ENCODE data around the gene HLCS.

HLCS gene

GRCh38 chr21:36750576-36750959 lies 215.9 kb downstream of the HLCS start:
- no peaks in the 10 kb centered on the region for H3K9me3 Mint-ChIP-seq
- peaks cover 34% of the 10 kb centered on the region for H3K36me3 Mint-ChIP-seq (ENCODE audit: low read depth)
- no peak overlapping the region for H3K27ac Mint-ChIP-seq
- peaks cover 26% of the 10 kb centered on the region for H3K27me3 Mint-ChIP-seq
- peaks cover 15% of the 10 kb centered on the region for H3K4me1 Mint-ChIP-seq (ENCODE audit: low read depth)
- H3K4me3 Mint-ChIP-seq, result no peak overlapping the region

DNA sequence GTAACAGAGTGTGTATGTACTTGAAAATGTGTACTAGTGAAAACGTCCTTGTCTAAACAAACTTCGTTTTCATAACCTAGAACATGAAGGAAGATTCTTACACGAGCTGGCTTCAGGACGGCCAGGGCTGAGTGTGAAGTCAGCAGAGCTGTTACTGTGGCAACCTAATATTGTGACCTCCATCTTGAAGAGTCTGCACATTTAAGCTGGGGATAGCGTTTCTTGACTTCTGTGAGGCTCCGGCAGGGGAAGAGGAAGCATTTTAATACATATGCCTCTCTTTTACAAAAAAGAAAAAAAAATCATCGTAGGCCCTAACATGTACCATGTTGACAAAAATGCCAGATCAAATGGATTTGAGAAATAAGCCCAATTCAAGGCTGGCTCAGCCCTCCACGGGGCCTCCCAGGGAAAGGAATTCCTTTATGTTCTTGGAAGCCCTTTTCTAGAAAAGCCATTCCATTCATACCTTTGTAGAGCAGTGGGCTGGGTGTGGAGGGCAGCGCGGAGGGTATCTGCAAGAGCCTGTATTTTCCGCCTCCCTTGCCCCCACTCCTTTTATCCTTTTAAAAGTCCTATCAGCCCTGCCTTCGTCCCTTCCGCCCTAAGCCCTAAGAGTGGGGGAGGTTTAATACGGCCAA lies 216.4 kb downstream of the HLCS start:
- H3K36me3 Mint-ChIP-seq (ENCODE audit: low read depth), result peaks cover 31% of the 10 kb centered on the region
- peaks cover 15% of the 10 kb centered on the region for H3K4me1 Mint-ChIP-seq (ENCODE audit: low read depth)
- no peaks in the 10 kb centered on the region for H3K9me3 Mint-ChIP-seq
- H3K27ac Mint-ChIP-seq, result no peak overlapping the region
- peaks cover 29% of the 10 kb centered on the region for H3K27me3 Mint-ChIP-seq
- no peak overlapping the region for H3K4me3 Mint-ChIP-seq

DNA sequence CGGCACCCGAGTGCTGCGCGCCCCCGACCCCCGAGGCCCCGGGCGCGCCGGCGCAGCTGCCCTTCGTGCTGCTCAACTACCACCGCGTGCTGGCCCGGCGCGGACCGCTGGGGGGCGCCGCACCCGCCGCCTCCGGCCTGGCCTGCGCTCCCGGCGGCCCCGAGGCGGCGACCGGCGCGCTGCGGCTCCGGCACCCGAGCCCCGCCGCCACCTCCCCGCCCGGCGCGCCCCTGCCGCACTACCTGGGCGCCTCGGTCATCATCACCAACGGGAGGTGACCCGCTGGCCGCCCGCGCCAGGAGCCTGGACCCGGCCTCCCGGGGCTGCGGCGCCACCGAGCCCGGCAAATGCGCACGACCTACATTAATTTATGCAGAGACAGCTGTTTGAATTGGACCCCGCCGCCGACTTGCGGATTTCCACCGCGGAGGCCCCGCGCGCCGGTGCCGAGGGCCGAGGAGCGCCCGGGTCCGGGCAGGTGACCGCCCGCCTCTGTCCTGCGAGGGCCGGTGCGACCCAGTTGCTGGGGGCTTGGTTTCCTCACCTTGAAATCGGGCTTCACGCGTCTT lies 218.6 kb downstream of the HLCS start:
- no peaks in the 10 kb centered on the region for H3K9me3 Mint-ChIP-seq
- H3K36me3 Mint-ChIP-seq (ENCODE audit: low read depth), result peaks cover 12% of the 10 kb centered on the region
- H3K27me3 Mint-ChIP-seq, result peaks cover 33% of the 10 kb centered on the region
- peak overlapping the region; percentile 71 for H3K4me3 Mint-ChIP-seq
- no peak overlapping the region for H3K27ac Mint-ChIP-seq
- H3K4me1 Mint-ChIP-seq (ENCODE audit: low read depth), result peaks cover 15% of the 10 kb centered on the region

- peaks cover 15% of the 10 kb centered on the region for H3K4me1 Mint-ChIP-seq (ENCODE audit: low read depth)
- H3K36me3 Mint-ChIP-seq (ENCODE audit: low read depth), result peaks cover 12% of the 10 kb centered on the region
- peaks cover 33% of the 10 kb centered on the region for H3K27me3 Mint-ChIP-seq
- no peaks in the 10 kb centered on the region for H3K9me3 Mint-ChIP-seq
- no peak overlapping the region for H3K27ac Mint-ChIP-seq
- peak overlapping the region; percentile 67 for H3K4me3 Mint-ChIP-seq
These were observed 219.2 kb downstream of the HLCS start for GRCh38 chr21:36747041-36747814.

GRCh38 chr21:36745459-36745858 lies 221.0 kb downstream of the HLCS start:
- Mint-ChIP-seq H3K9me3 (no peaks in the 10 kb centered on the region), H3K4me1 (ENCODE audit: low read depth) (peaks cover 15% of the 10 kb centered on the region), H3K27me3 (peaks cover 33% of the 10 kb centered on the region), H3K27ac (no peak overlapping the region), H3K36me3 (ENCODE audit: low read depth) (peaks cover 12% of the 10 kb centered on the region), H3K4me3 (no peak overlapping the region)

DNA sequence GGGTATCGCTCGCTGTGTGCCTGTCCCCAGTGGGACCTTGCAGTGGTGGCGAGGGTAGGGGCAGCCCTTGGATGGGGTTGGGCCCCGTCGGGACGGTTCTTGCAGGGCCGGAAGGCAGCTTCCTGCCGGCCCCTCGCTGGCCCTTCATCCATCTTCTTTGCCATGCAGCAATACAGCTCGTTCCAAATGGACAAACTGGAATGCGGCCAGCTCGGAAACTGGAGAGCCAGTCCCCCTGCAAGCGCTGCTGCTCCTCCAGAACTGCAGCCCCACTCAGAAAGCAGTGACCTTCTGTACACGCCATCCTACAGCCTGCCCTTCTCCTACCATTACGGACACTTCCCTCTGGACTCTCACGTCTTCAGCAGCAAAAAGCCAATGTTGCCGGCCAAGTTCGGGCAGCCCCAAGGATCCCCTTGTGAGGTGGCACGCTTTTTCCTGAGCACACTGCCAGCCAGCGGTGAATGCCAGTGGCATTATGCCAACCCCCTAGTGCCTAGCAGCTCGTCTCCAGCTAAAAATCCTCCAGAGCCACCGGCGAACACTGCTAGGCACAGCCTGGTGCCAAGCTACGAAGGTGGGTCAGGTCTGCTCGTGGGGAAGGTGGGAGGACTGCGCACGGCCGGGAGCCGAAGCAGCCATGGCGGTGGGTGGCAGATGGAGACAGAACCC lies 221.8 kb downstream of the HLCS start:
- peaks cover 33% of the 10 kb centered on the region for H3K27me3 Mint-ChIP-seq
- no peaks in the 10 kb centered on the region for H3K9me3 Mint-ChIP-seq
- H3K4me3 Mint-ChIP-seq, result no peak overlapping the region
- peaks cover 7% of the 10 kb centered on the region for H3K36me3 Mint-ChIP-seq (ENCODE audit: low read depth)
- no peak overlapping the region for H3K27ac Mint-ChIP-seq
- peaks cover 15% of the 10 kb centered on the region for H3K4me1 Mint-ChIP-seq (ENCODE audit: low read depth)

GRCh38 chr21:36744190-36744559 lies 222.3 kb downstream of the HLCS start:
- no peak overlapping the region for H3K4me3 Mint-ChIP-seq
- no peak overlapping the region for H3K27ac Mint-ChIP-seq
- peaks cover 15% of the 10 kb centered on the region for H3K4me1 Mint-ChIP-seq (ENCODE audit: low read depth)
- H3K36me3 Mint-ChIP-seq (ENCODE audit: low read depth), result peaks cover 7% of the 10 kb centered on the region
- H3K27me3 Mint-ChIP-seq, result peaks cover 30% of the 10 kb centered on the region
- H3K9me3 Mint-ChIP-seq, result no peaks in the 10 kb centered on the region

- peaks cover 22% of the 10 kb centered on the region for H3K27me3 Mint-ChIP-seq
These were observed 223.0 kb downstream of the HLCS start for GRCh38 chr21:36743446-36743845.

DNA sequence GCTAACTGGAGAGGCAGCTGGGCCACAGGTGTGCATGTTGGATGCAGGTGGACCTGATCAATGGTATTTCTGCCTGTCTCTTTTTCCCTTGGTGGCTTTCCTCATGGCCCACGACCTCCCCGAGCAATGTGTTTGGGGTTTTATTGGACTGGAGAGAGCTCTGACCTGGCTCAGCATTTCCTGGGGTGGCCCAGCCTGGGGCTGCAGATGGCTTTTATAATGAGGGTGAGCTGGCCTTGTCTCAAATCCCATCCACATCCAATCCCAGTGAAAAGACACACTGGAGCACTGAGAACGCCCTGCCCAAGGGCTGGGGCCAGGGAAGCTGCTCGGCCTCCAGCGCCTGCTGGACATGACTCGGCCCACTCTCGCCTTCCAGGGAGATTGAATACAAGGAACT lies 223.5 kb downstream of the HLCS start:
- no peaks in the 10 kb centered on the region for H3K9me3 Mint-ChIP-seq
- peaks cover 9% of the 10 kb centered on the region for H3K4me1 Mint-ChIP-seq (ENCODE audit: low read depth)
- no peaks in the 10 kb centered on the region for H3K36me3 Mint-ChIP-seq (ENCODE audit: low read depth)
- H3K27me3 Mint-ChIP-seq, result peaks cover 19% of the 10 kb centered on the region
- H3K4me3 Mint-ChIP-seq, result no peak overlapping the region
- no peak overlapping the region for H3K27ac Mint-ChIP-seq

More at GRCh38 chr21:36743446-36743845, 223.0 kb downstream of the HLCS start:
- peaks cover 12% of the 10 kb centered on the region for H3K4me1 Mint-ChIP-seq (ENCODE audit: low read depth)
- peaks cover 2% of the 10 kb centered on the region for H3K36me3 Mint-ChIP-seq (ENCODE audit: low read depth)
- no peak overlapping the region for H3K4me3 Mint-ChIP-seq
- no peak overlapping the region for H3K27ac Mint-ChIP-seq
- H3K9me3 Mint-ChIP-seq, result no peaks in the 10 kb centered on the region

DNA sequence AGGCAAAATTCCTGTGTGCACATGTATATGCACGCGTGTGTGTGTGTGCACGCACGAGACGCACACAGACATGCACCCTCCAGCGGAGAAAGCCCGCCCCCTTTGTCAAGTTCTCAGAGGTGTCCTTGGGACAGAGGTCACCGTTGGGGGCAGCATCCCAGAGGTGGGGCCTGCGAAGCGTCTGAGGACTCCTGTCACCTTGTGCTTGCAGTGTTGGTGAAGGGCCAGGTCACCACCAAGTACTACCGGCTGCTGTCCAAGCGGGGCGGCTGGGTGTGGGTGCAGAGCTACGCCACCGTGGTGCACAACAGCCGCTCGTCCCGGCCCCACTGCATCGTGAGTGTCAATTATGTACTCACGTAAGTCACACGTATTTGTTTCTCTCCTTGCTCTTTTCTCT lies 225.0 kb downstream of the HLCS start:
- no peak overlapping the region for H3K4me3 Mint-ChIP-seq
- peaks cover 14% of the 10 kb centered on the region for H3K27me3 Mint-ChIP-seq
- no peaks in the 10 kb centered on the region for H3K36me3 Mint-ChIP-seq (ENCODE audit: low read depth)
- no peak overlapping the region for H3K27ac Mint-ChIP-seq
- no peaks in the 10 kb centered on the region for H3K9me3 Mint-ChIP-seq
- H3K4me1 Mint-ChIP-seq (ENCODE audit: low read depth), result peaks cover 1% of the 10 kb centered on the region

- Mint-ChIP-seq H3K4me3 (no peak overlapping the region), H3K27ac (no peak overlapping the region), H3K9me3 (no peaks in the 10 kb centered on the region), H3K4me1 (ENCODE audit: low read depth) (no peaks in the 10 kb centered on the region), H3K27me3 (peaks cover 4% of the 10 kb centered on the region), H3K36me3 (ENCODE audit: low read depth) (no peaks in the 10 kb centered on the region)
These were observed 227.9 kb downstream of the HLCS start for GRCh38 chr21:36738489-36739126.

DNA sequence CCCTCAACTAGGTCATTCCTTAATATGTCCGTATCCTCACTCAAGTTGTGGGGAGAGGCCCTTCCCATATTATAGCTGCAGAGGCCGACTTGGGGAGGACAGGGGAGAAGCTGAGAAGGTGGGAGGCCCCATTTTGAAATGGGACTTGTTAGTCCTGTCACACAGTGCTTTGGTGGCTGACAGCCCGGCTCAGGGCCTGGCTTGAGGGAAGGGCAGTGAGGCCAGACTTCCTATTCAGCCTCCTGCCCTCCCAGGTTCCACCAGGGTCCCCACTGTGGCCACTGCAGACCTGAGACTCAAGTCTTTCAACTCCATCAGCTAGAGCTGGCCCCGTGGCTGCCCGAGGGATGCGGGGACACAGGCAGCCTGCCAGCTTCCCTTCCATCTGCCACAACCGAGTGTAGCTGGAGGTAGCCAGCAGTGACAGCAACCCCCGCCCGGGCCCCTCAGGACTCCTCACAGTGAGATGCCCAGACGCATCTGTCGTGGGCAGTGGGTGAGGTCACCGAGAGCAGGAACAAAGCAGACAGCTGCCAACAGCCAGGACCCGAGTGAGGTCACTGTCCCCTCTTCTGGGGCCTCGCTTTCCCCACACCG lies 230.6 kb downstream of the HLCS start:
- no peak overlapping the region for H3K27ac Mint-ChIP-seq
- peaks cover 4% of the 10 kb centered on the region for H3K27me3 Mint-ChIP-seq
- no peaks in the 10 kb centered on the region for H3K4me1 Mint-ChIP-seq (ENCODE audit: low read depth)
- no peak overlapping the region for H3K4me3 Mint-ChIP-seq
- H3K36me3 Mint-ChIP-seq (ENCODE audit: low read depth), result no peaks in the 10 kb centered on the region
- no peaks in the 10 kb centered on the region for H3K9me3 Mint-ChIP-seq

- peaks cover 4% of the 10 kb centered on the region for H3K27me3 Mint-ChIP-seq
- H3K27ac Mint-ChIP-seq, result peak overlapping the region; percentile 70
- H3K36me3 Mint-ChIP-seq (ENCODE audit: low read depth), result no peaks in the 10 kb centered on the region
- no peak overlapping the region for H3K4me3 Mint-ChIP-seq
- no peaks in the 10 kb centered on the region for H3K9me3 Mint-ChIP-seq
- no peaks in the 10 kb centered on the region for H3K4me1 Mint-ChIP-seq (ENCODE audit: low read depth)
These were observed 231.3 kb downstream of the HLCS start for GRCh38 chr21:36735201-36735515.

DNA sequence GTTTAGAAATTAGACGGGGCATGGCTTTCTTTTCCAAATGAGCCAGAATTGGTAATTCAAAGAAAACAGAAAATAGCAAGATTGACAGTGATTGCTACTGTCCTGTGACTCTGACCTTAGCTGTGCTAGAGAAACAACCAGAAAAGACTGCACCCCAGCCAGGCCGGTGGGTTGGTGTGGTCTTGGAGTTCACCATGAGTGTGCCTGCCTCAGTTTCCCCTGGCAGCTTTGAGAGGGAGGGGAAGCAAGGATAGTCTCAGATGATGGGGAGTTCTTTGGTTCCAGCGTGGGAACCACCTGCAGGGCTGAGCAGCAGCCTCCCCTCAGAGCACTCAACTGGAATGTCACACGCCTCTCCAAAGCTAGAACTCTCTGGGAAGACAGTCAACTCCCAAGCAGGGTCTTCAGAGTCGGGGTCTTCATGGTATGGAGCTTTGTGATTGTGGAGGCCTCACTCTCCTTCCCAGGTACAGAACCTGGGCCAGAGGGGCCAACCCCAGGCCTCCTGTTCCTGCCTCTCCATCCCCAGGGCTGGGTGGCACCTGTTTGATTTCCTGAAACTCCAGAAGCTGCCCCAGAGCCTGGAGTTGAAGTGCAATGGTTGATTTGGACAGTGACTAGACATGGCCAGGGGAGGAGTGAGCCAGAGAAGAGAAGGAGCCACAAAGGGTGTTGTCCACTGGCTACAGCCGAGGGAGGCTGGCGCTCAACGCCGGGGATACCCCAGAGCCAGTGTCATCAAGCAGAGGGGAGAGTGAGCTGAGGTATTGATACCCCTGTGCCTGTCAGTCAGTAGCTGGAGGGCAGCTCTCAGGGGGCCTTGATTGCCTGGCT lies 231.9 kb downstream of the HLCS start:
- Mint-ChIP-seq H3K27ac (no peak overlapping the region), H3K4me3 (no peak overlapping the region), H3K9me3 (no peaks in the 10 kb centered on the region), H3K36me3 (ENCODE audit: low read depth) (no peaks in the 10 kb centered on the region), H3K4me1 (ENCODE audit: low read depth) (no peaks in the 10 kb centered on the region), H3K27me3 (peaks cover 4% of the 10 kb centered on the region)

All from stimulated activated naive CD8-positive, alpha-beta T cell treated with anti-CD3 and anti-CD28 coated beads, Interleukin-15, Interleukin-2, amounts not matched to agents 100 ng/mL and 50 ng/mL, for 24 hours (primary cell).